AG10803 (cell line): ENCODE measurements around the gene MEP1B.

ENCODE experiments used
- DNase-seq: peaks from one replicate; pipeline ENCODE4 v3.0.0; 2010; ENCODE audit warnings: low read depth
- H3K4me3 ChIP-seq: 2 replicates; pipeline ENCODE4 v1.5.1; 2011; ENCODE audit warnings: mild to moderate bottlenecking, low read length, control low read depth
- TF ChIP-seq, protein P1 (sequence below): conservative IDR thresholded peaks from 2 replicates; pipeline ENCODE4 v1.5.1; 2011; ENCODE audit warnings: mild to moderate bottlenecking, low read length, control low read depth, inconsistent platforms

The MEP1B gene

DNA sequence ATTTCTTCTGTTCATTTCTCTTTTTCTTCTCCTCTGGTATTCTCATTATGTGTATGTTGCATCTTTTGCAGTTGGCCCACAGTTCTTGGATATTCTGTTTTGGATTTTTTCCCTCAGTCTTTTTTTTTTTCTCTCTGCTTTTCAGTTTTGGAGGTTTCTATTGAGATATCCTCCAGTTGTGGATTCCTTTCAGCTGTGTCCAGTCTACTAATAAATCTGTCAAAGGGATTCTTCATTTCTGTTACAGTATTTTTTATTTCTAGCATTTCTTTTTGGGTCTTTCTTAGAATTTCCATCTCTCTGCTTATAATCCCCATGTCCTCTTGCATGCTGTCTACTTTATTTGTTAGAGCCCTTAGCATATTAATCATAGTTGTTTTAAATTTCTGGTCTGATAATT, 6.3 kb upstream of the MEP1B start:
- H3K4me3 ChIP-seq: no peak overlapping the region
- TF ChIP-seq, protein P1, sequence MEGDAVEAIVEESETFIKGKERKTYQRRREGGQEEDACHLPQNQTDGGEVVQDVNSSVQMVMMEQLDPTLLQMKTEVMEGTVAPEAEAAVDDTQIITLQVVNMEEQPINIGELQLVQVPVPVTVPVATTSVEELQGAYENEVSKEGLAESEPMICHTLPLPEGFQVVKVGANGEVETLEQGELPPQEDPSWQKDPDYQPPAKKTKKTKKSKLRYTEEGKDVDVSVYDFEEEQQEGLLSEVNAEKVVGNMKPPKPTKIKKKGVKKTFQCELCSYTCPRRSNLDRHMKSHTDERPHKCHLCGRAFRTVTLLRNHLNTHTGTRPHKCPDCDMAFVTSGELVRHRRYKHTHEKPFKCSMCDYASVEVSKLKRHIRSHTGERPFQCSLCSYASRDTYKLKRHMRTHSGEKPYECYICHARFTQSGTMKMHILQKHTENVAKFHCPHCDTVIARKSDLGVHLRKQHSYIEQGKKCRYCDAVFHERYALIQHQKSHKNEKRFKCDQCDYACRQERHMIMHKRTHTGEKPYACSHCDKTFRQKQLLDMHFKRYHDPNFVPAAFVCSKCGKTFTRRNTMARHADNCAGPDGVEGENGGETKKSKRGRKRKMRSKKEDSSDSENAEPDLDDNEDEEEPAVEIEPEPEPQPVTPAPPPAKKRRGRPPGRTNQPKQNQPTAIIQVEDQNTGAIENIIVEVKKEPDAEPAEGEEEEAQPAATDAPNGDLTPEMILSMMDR: no peak
- no peak for DNase-seq

DNA sequence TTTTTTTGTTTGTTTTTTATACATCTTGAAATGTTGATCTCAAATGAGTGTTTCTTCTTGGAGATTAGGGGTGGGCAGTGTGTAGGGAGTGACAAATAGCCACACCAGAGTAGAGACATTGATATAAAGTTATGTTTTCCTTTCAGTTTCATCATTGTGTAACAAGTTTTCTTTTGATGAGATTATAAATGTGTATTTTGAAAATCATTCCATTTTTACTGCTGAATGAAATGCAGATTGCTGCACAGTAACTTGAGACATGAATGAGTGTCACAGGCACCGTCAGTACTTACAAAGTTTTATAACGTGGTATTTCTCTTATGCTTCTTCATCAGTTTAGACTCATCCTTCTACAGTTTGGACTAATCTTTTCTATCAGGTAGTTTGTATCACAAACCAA, 370 bp downstream of the MEP1B start:
- DNase-seq: no peak
- no peak overlapping the region for H3K4me3 ChIP-seq
- TF ChIP-seq, protein P1: no peak

DNA sequence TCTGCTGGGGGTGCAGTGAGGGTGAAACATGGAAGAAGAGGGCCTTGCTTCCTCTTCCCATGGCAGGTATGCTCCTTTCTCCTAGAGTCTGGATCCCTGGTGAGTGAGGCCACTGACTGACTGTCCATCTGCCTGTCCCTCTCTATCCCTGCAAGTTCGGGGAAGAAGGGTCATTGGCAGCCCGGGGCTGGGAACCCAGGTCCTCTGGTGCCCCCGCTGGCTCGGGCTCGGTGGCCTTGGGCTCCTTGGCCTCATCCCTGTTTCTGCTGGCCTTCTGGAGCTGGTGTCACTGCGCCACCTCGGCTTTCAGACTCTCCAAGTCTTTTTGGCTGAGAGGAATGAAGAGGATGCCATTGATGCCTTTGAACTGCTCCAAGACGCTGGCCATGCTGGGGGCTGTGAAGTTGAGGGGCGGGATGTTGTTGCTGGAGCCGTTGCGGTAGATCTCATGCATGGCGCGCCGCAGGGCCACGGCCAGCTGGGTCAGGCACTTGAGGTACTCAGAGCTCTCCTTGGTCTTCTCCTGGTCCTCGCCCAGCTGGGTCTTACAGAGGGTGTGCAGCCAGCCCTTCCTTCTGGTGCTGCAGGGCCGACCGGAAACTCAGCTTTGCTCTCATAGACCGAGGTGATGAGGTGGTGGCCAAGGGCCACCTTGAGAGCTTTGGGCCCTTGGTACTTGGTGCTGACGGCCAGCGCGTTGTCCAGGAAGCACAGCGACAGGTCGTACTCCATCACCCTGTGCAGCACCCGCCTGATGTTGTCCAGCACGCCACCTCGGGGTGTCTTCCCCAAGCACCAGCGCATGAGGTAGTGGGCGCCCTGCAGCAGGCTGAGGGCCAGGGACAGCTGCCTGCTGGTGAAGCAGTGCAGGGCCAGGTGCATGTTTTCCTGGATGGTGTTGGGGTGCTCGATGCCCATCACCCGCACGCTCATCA, 6.3 kb downstream of the MEP1B start:
- no peak for DNase-seq
- TF ChIP-seq, protein P1: no peak

DNA sequence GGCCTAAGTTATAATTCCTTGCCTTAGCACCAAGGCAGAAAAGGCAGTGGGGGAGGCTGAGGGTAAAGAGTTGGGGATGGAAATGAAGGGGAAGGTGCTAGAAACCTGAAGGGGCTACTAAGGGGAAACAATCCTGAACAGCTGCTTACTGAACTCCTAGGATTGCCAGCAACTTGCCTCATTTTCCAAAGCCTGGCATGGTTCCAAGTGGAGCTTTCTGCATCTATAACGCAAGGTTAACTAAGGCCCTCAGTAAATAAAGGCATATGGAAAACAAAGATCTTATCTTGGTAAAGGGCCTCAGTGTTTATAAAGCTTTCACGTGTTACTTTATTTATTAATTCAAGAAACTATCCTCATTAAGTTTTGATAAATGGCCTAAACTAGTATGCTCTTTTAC, 10.9 kb downstream of the MEP1B start:
- TF ChIP-seq, protein P1: no peak
- H3K4me3 ChIP-seq: no peak overlapping the region
- DNase-seq: no peak

More for the DNA sequence above, 6.3 kb downstream of the MEP1B start:
- H3K4me3 ChIP-seq: no peak overlapping the region

DNA sequence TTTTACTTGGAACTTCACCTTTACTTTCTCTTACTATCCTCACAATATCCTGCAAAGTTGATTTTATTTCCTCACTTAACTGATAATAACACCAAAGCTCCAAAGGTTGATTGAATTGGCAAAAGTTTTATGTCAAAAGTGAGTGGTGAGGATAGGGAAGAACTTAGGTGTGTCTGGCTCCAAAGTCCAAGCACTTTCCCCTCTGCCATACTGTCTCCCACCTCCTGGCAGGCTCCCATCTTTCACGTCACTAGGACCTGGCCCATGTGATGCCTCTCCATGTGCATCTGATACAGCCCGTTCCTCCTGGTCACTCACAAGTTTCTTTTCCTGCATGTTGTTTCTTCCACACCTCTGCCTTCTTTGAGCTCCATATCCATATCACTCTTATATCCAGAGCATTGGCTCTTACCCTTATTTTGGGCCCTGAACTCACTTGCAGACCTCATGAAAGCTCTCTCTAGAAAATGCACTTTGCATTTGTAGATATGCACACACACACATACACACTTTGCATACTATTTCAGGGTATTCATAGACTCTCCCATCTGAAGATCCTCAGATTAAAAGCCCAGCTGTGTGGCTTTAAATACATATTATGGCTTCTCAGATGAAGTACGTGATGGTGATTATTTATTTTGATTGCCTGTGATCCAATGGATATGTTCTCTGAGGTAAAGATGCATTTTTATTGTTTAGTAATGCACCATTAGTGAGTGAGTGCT, 12.3 kb downstream of the MEP1B start:
- H3K4me3 ChIP-seq: no peak overlapping the region
- no peak for DNase-seq
- TF ChIP-seq, protein P1: no peak

DNA sequence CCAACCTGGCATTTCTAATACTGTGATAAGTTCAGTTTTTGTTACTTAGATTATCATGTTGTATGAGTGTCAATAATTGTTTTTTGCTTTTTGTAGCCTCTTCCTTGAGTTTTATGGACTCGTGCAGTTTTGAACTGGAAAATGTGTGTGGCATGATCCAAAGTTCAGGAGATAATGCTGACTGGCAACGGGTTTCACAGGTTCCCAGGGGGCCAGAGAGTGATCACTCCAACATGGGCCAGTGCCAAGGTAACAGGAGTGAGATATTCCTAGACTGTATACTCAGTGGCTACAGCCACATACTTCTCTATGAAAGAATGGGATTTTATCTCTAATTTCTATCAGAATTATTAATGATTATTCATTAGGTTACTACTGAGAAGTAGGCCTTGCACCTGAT, 18.2 kb downstream of the MEP1B start:
- DNase-seq: no peak
- H3K4me3 ChIP-seq: no peak overlapping the region
- TF ChIP-seq, protein P1: no peak
